ENCODE measurements around the gene FTCD.

- no peak for TF ChIP-seq CTCF (conservative IDR thresholded peaks at IDR 0.05; ENCODE audit: low read depth, low read length)
- TF ChIP-seq EZH2 (IDR thresholded peaks at IDR 0.05; ENCODE audit: low read length, unreplicated experiment) = no peak
- TF ChIP-seq EZH2phosphoT487 (IDR thresholded peaks at IDR 0.05; ENCODE audit: borderline replicate concordance, low read length) = no peak
These were observed 25.5 kb upstream of the FTCD start for GRCh38 chr21:46180778-46181391.
